ENCODE results near the gene HARS1.

DNA sequence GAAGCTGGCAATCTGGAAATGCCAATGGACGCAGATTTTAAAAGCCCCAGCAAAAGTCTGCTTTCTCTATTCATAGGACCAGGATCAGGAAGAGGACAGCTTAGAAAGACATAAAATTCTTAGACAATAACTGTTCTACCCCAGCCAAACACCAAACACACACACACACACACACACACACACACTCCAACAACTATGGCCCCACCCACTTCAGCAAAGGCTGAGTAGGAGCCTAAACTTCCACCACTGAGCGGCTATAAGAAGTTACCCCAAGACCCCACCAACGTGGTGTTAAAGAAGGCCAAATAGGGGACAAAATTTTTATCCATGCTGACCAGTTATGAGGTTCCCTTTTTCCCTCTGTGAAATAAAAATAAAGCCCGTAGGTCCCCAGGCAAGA lies 41.9 kb upstream of the HARS1 start:
- TF ChIP-seq, protein P1, sequence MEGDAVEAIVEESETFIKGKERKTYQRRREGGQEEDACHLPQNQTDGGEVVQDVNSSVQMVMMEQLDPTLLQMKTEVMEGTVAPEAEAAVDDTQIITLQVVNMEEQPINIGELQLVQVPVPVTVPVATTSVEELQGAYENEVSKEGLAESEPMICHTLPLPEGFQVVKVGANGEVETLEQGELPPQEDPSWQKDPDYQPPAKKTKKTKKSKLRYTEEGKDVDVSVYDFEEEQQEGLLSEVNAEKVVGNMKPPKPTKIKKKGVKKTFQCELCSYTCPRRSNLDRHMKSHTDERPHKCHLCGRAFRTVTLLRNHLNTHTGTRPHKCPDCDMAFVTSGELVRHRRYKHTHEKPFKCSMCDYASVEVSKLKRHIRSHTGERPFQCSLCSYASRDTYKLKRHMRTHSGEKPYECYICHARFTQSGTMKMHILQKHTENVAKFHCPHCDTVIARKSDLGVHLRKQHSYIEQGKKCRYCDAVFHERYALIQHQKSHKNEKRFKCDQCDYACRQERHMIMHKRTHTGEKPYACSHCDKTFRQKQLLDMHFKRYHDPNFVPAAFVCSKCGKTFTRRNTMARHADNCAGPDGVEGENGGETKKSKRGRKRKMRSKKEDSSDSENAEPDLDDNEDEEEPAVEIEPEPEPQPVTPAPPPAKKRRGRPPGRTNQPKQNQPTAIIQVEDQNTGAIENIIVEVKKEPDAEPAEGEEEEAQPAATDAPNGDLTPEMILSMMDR (IDR thresholded peaks at IDR 0.05), result no peak
- no peak for TF ChIP-seq EZH2 (IDR thresholded peaks at IDR 0.05; ENCODE audit: borderline replicate concordance, insufficient read depth, low read depth, low read length, poor library complexity, severe bottlenecking)

All from B cell (primary cell).